Gastrocnemius medialis (tissue), 4 donors: ENCODE data around the gene SLC10A2.

Experiments used
- CTCF ChIP-seq, 5 experiments: fragments of 450-650 bp in 3 of 5; fragments of 200-600 bp in 2 of 5; sonication (generic) in 2 of 5; IDR thresholded peaks in 4 of 5; conservative IDR thresholded peaks in 1 of 5; 1 replicate in 4 of 5; 2 replicates in 1 of 5; pipeline ENCODE4 v1.5.1; 2016 to 2019; ENCODE audit warnings: antibody characterized with exemption in 5 of 5, mild to moderate bottlenecking in 3 of 5, moderate library complexity in 3 of 5
- POLR2A ChIP-seq, 2 donors: fragments of 450-650 bp; IDR thresholded peaks; one replicate each; pipeline ENCODE4 v1.6.1; 2017; ENCODE audit warnings: antibody characterized with exemption in 2 of 2, mild to moderate bottlenecking in 2 of 2, moderate library complexity in 2 of 2

- no peak for TF ChIP-seq CTCF (IDR thresholded peaks at IDR 0.05 in 4 of 5, conservative IDR thresholded peaks at IDR 0.05 in 1 of 5)
- TF ChIP-seq POLR2A (IDR thresholded peaks at IDR 0.05): no peak
Observed at GRCh38 chr13:103003631-103004030, 62.6 kb downstream of the SLC10A2 start.
